Activated T-helper 1 cell treated with anti-CD3 and anti-CD28 coated beads, Interleukin-12 subunit alpha, Interleukin-12 subunit beta, Interleukin-2, Interleukin-4 antibody, amounts not matched to agents 30 ng/mL and 10 ng/mL and 1 ng/mL, durations not matched to agents 14 hours and 24 hours and 36 hours (primary cell): ENCODE data around the gene MANEAL. TPM values are rescaled to one million over a fixed set of nuclear protein-coding genes. Genes with fewer than 3 reads are reported as not detected.
"Not testable (repeated sequence)": the region's sequence is repeated elsewhere in the genome, so short reads cannot be mapped to it uniquely, and the experiment has no call there.

Source experiments
- DNase-seq: peaks from one replicate; pipeline ENCODE4 v3.0.0; 2021; ENCODE audit warnings: low spot score
- H3K27ac Mint-ChIP-seq: one replicate; pipeline ENCODE4 v1.8.0; 2021; ENCODE audit warnings: mild to moderate bottlenecking, mixed read lengths
- H3K27me3 Mint-ChIP-seq: one replicate; pipeline ENCODE4 v1.8.0; 2022; ENCODE audit warnings: mild to moderate bottlenecking, moderate library complexity, mixed read lengths; ENCODE audit not compliant: insufficient read depth
- H3K36me3 Mint-ChIP-seq: one replicate; pipeline ENCODE4 v1.8.0; 2021; ENCODE audit warnings: low read depth, mixed read lengths
- H3K4me1 Mint-ChIP-seq: one replicate; pipeline ENCODE4 v1.8.0; 2021; ENCODE audit warnings: low read depth, mixed read lengths
- H3K4me3 Mint-ChIP-seq: one replicate; pipeline ENCODE4 v1.8.0; 2021; ENCODE audit warnings: mild to moderate bottlenecking, moderate library complexity, mixed read lengths
- H3K9me3 Mint-ChIP-seq: one replicate; pipeline ENCODE4 v1.8.0; 2021; ENCODE audit warnings: mixed read lengths
- intact Hi-C: fragments of 100-400 bp; cut with micrococcal nuclease; formaldehyde crosslinking; loops from one replicate; pipeline ENCODE4 v1.15.1; 2024
- total RNA-seq: library from RNA; stranded (reverse); gene quantifications from 2 replicates; pipeline ENCODE4 v1.2.3, GENCODE V29; 2022

The MANEAL gene
- total RNA-seq, 1 donor from 2014 or later: 4.0 TPM

GRCh38 chr1:37763791-37764413 lies 29.7 kb upstream of the MANEAL start:
- Mint-ChIP-seq H3K4me3 (no peak overlapping the region), H3K36me3 (peaks cover 2% of the 10 kb centered on the region), H3K4me1 (peaks cover 12% of the 10 kb centered on the region), H3K9me3 (no peaks in the 10 kb centered on the region), H3K27me3 (peaks cover 57% of the 10 kb centered on the region), H3K27ac (no peak overlapping the region)
- DNase-seq: no peak
- intact Hi-C loops: no loop called here

GRCh38 chr1:37764414-37764825 lies 29.2 kb upstream of the MANEAL start:
- peaks cover 2% of the 10 kb centered on the region for H3K36me3 Mint-ChIP-seq
- H3K27ac Mint-ChIP-seq: peak overlapping the region; percentile 18
- H3K4me3 Mint-ChIP-seq: no peak overlapping the region
- intact Hi-C loops: no loop called here
- peaks cover 12% of the 10 kb centered on the region for H3K4me1 Mint-ChIP-seq
- peaks cover 60% of the 10 kb centered on the region for H3K27me3 Mint-ChIP-seq
- DNase-seq: peak; percentile 29
- no peaks in the 10 kb centered on the region for H3K9me3 Mint-ChIP-seq

GRCh38 chr1:37764888-37765441 lies 28.7 kb upstream of the MANEAL start, which contains the start of gene EPHA10:
Gene EPHA10 (minus strand): TSS chr1:37765120. CDS start chr1:37765066, 54 bp downstream.
- Mint-ChIP-seq H3K36me3 (peaks cover 2% of the 10 kb centered on the region), H3K4me3 (no peak within 1 kb of the TSS), H3K9me3 (no peaks in the 10 kb centered on the region), H3K27ac (peak within 1 kb of the TSS; percentile 18), H3K4me1 (peaks cover 12% of the 10 kb centered on the region), H3K27me3 (peaks cover 62% of the 10 kb centered on the region)
- DNase-seq: no peak
- intact Hi-C loops: no loop called here

GRCh38 chr1:37765916-37766664 lies 27.6 kb upstream of the MANEAL start:
- intact Hi-C loops: loop anchor here (2.0 kb wide), 1 partner anchor 29 kb away; no protein-coding TSS in a partner anchor
- H3K36me3 Mint-ChIP-seq: peaks cover 2% of the 10 kb centered on the region

GRCh38 chr1:37767488-37767887 lies 26.2 kb upstream of the MANEAL start:
- no peak for DNase-seq
- intact Hi-C loops: loop anchor here (2.0 kb wide), 1 partner anchor 27 kb away; no protein-coding TSS in a partner anchor
- no peak overlapping the region for H3K4me3 Mint-ChIP-seq
- peaks cover 2% of the 10 kb centered on the region for H3K36me3 Mint-ChIP-seq
- H3K9me3 Mint-ChIP-seq: no peaks in the 10 kb centered on the region
- H3K27ac Mint-ChIP-seq: no peak overlapping the region
- H3K27me3 Mint-ChIP-seq: peaks cover 67% of the 10 kb centered on the region
- H3K4me1 Mint-ChIP-seq: peaks cover 12% of the 10 kb centered on the region

More at GRCh38 chr1:37765916-37766664, 27.6 kb upstream of the MANEAL start:
- H3K27me3 Mint-ChIP-seq: peaks cover 70% of the 10 kb centered on the region
- H3K4me1 Mint-ChIP-seq: peaks cover 12% of the 10 kb centered on the region
- H3K27ac Mint-ChIP-seq: no peak overlapping the region
- no peaks in the 10 kb centered on the region for H3K9me3 Mint-ChIP-seq
- H3K4me3 Mint-ChIP-seq: no peak overlapping the region
- no peak for DNase-seq

- H3K36me3 Mint-ChIP-seq, intact Hi-C loops, H3K27ac Mint-ChIP-seq, DNase-seq, H3K4me1 Mint-ChIP-seq, H3K9me3 Mint-ChIP-seq, H3K4me3 Mint-ChIP-seq: not testable (repeated sequence)
- peaks cover 31% of the 10 kb centered on the region for H3K27me3 Mint-ChIP-seq
These were observed 22.2 kb upstream of the MANEAL start for GRCh38 chr1:37771440-37771839.

- Mint-ChIP-seq H3K4me1 (peaks cover 12% of the 10 kb centered on the region), H3K36me3 (no peaks in the 10 kb centered on the region), H3K27me3 (peaks cover 13% of the 10 kb centered on the region), H3K4me3 (no peak overlapping the region), H3K9me3 (no peaks in the 10 kb centered on the region), H3K27ac (no peak overlapping the region)
- intact Hi-C loops: loop anchor here (2.0 kb wide), 1 partner anchor 34 kb away; no protein-coding TSS in a partner anchor
- no peak for DNase-seq
These were observed 16.6 kb upstream of the MANEAL start for GRCh38 chr1:37776946-37777516.

- Mint-ChIP-seq H3K9me3 (no peaks in the 10 kb centered on the region), H3K27ac (no peak overlapping the region), H3K4me1 (peaks cover 12% of the 10 kb centered on the region), H3K27me3 (peaks cover 13% of the 10 kb centered on the region), H3K4me3 (no peak overlapping the region), H3K36me3 (no peaks in the 10 kb centered on the region)
- intact Hi-C loops: no loop called here
- DNase-seq: no peak
These were observed 15.0 kb upstream of the MANEAL start for GRCh38 chr1:37778654-37779053.

- H3K9me3 Mint-ChIP-seq: no peaks in the 10 kb centered on the region
- peaks cover 13% of the 10 kb centered on the region for H3K27me3 Mint-ChIP-seq
These were observed 11.2 kb upstream of the MANEAL start for GRCh38 chr1:37782491-37782890.

GRCh38 chr1:37792943-37793686 lies 532 bp upstream of the MANEAL start:
- Mint-ChIP-seq H3K4me1 (peaks cover 14% of the 10 kb centered on the region), H3K4me3 (peak overlapping the region; percentile 49), H3K36me3 (no peaks in the 10 kb centered on the region), H3K27me3 (peaks cover 37% of the 10 kb centered on the region), H3K9me3 (no peaks in the 10 kb centered on the region), H3K27ac (no peak overlapping the region)
- DNase-seq: no peak
- intact Hi-C loops: no loop called here

More at GRCh38 chr1:37782491-37782890, 11.2 kb upstream of the MANEAL start:
- Mint-ChIP-seq H3K4me1 (peaks cover 2% of the 10 kb centered on the region), H3K27ac (no peak overlapping the region), H3K4me3 (no peak overlapping the region), H3K36me3 (no peaks in the 10 kb centered on the region)
- no peak for DNase-seq
- intact Hi-C loops: no loop called here

GRCh38 chr1:37794372-37795339 lies 1.0 kb downstream of the MANEAL start:
- H3K27me3 Mint-ChIP-seq: peaks cover 36% of the 10 kb centered on the region

More at GRCh38 chr1:37794372-37795339, 1.0 kb downstream of the MANEAL start:
- intact Hi-C loops: loop anchor here (2.0 kb wide), 2 partner anchors 14 to 28 kb away; partner anchors contain the start of gene YRDC
- Mint-ChIP-seq H3K4me1 (peaks cover 14% of the 10 kb centered on the region), H3K36me3 (peaks cover under 1% of the 10 kb centered on the region), H3K4me3 (peak overlapping the region; percentile 80), H3K27ac (no peak overlapping the region), H3K9me3 (no peaks in the 10 kb centered on the region)
- no peak for DNase-seq
